CD4-positive, alpha-beta T cell treated with Interleukin-6 for 4 hours (primary cell): ENCODE data around the gene OTOG.

Experiments
- DNase-seq: peaks from one replicate; pipeline ENCODE4 v3.0.0-alpha.2; 2020; ENCODE audit warnings: mixed read lengths

Gene OTOG

GRCh38 chr11:17521106-17521900, 25.8 kb upstream of the OTOG start:
- DNase-seq, result no peak

GRCh38 chr11:17522655-17523054, 24.4 kb upstream of the OTOG start:
- DNase-seq, result no peak

- no peak for DNase-seq
Observed at GRCh38 chr11:17524221-17524620, 22.8 kb upstream of the OTOG start.

GRCh38 chr11:17525570-17525969, 21.5 kb upstream of the OTOG start:
- no peak for DNase-seq

GRCh38 chr11:17526326-17526725, 20.7 kb upstream of the OTOG start:
- no peak for DNase-seq

GRCh38 chr11:17526931-17527627, 20.0 kb upstream of the OTOG start:
- DNase-seq, result no peak

- DNase-seq, result no peak
Observed at GRCh38 chr11:17527628-17527995, 19.4 kb upstream of the OTOG start.

- peak; percentile 46 for DNase-seq
Observed at GRCh38 chr11:17528181-17528691, 18.8 kb upstream of the OTOG start.

- no peak for DNase-seq
Observed at GRCh38 chr11:17528906-17529843, 17.9 kb upstream of the OTOG start.

- no peak for DNase-seq
Observed at GRCh38 chr11:17529844-17530185, 17.2 kb upstream of the OTOG start.

GRCh38 chr11:17531071-17531600, 15.9 kb upstream of the OTOG start:
- no peak for DNase-seq

- DNase-seq, result no peak
Observed at GRCh38 chr11:17531636-17532113, 15.4 kb upstream of the OTOG start.

GRCh38 chr11:17532784-17533183, 14.3 kb upstream of the OTOG start:
- no peak for DNase-seq

- DNase-seq, result no peak
Observed at GRCh38 chr11:17533341-17533740, 13.7 kb upstream of the OTOG start.

- DNase-seq, result no peak
Observed at GRCh38 chr11:17533778-17534415, 13.2 kb upstream of the OTOG start.

GRCh38 chr11:17535488-17535887, 11.6 kb upstream of the OTOG start:
- no peak for DNase-seq

- DNase-seq, result no peak
Observed at GRCh38 chr11:17537261-17537660, 9.8 kb upstream of the OTOG start.

- DNase-seq, result no peak
Observed at GRCh38 chr11:17538054-17538453, 9.0 kb upstream of the OTOG start.

GRCh38 chr11:17538731-17539130, 8.3 kb upstream of the OTOG start:
- DNase-seq, result no peak

GRCh38 chr11:17540807-17541206, 6.3 kb upstream of the OTOG start:
- DNase-seq, result no peak

- no peak for DNase-seq
Observed at GRCh38 chr11:17541330-17541885, 5.7 kb upstream of the OTOG start.

- no peak for DNase-seq
Observed at GRCh38 chr11:17542249-17542648, 4.8 kb upstream of the OTOG start.
